Left ventricle myocardium inferior (tissue), 1 donor: Measurements from ENCODE around the gene DAND5. TPM values are rescaled to one million over a fixed set of nuclear protein-coding genes. Genes with fewer than 3 reads are reported as not detected.
A peak's percentile ranks its signal among the peaks of the same experiment; 100 is the strongest.
"Not testable (repeated sequence)": the region's sequence is repeated elsewhere in the genome, so short reads cannot be mapped to it uniquely, and the experiment has no call there.

ENCODE experiments used
- DNase-seq: peaks from one replicate; pipeline ENCODE4 v3.0.0-alpha.2; 2020
- H3K27ac ChIP-seq: fragments of 200-600 bp; replicated peaks from 2 replicates; pipeline ENCODE4 v1.8.0; 2021
- H3K27me3 ChIP-seq: fragments of 200-600 bp; 2 replicates; pipeline ENCODE4 v1.8.0; 2021; ENCODE audit warnings: low read depth
- H3K36me3 ChIP-seq: fragments of 200-600 bp; 2 replicates; pipeline ENCODE4 v1.8.0; 2021
- H3K4me1 ChIP-seq: fragments of 200-600 bp; 2 replicates; pipeline ENCODE4 v1.8.0; 2021
- H3K4me3 ChIP-seq: fragments of 200-600 bp; 2 replicates; pipeline ENCODE4 v1.8.0; 2021; ENCODE audit warnings: mild to moderate bottlenecking, moderate library complexity
- H3K9me3 ChIP-seq: fragments of 200-600 bp; replicated peaks from 2 replicates; pipeline ENCODE4 v1.8.0; 2021
- CTCF ChIP-seq: fragments of 200-600 bp; IDR thresholded peaks from 2 replicates; pipeline ENCODE4 v1.8.0; 2021; ENCODE audit warnings: antibody characterized with exemption, mild to moderate bottlenecking, borderline replicate concordance
- intact Hi-C: fragments of 100-400 bp; cut with micrococcal nuclease; formaldehyde crosslinking; loops from one replicate; pipeline ENCODE4 v1.11.0; 2022
- total RNA-seq: library from RNA; stranded (reverse); fragmentation: NEBNext Ultra II Directional; extraction: Animal tissue kit (Norgen Biotek cat#: 25700); gene quantifications from one replicate; pipeline ENCODE4 v1.2.1, GENCODE V29; 2021
- donor health status: DM: no; HTN: yes; CAD: no; lungs with severe emphysema.

Gene DAND5
- total RNA-seq, 1 donor from 2014 or later: 12.7 TPM

GRCh38 chr19:12967907-12968306 lies 1.5 kb upstream of the DAND5 start:
- intact Hi-C loops: no loop called here
- TF ChIP-seq CTCF: no peak
- Histone ChIP-seq H3K27me3 (no peaks in the 10 kb centered on the region), H3K27ac (no peak overlapping the region), H3K9me3 (no peaks in the 10 kb centered on the region), H3K4me1 (peaks cover 8% of the 10 kb centered on the region), H3K4me3 (no peak overlapping the region), H3K36me3 (no peaks in the 10 kb centered on the region)
- DNase-seq: no peak

GRCh38 chr19:12970070-12970820 lies 869 bp downstream of the DAND5 start:
- Histone ChIP-seq H3K27ac (peak overlapping the region; percentile 90), H3K4me1 (peaks cover 9% of the 10 kb centered on the region), H3K27me3 (no peaks in the 10 kb centered on the region), H3K4me3 (peak overlapping the region; percentile 50), H3K9me3 (no peaks in the 10 kb centered on the region), H3K36me3 (no peaks in the 10 kb centered on the region)
- no peak for DNase-seq
- intact Hi-C loops: loop anchor here (10.0 kb wide), 1 partner anchor 295 kb away; no protein-coding TSS in a partner anchor
- no peak for TF ChIP-seq CTCF

GRCh38 chr19:12973236-12973635 lies 3.9 kb downstream of the DAND5 start:
- H3K4me1 ChIP-seq: peaks cover 9% of the 10 kb centered on the region
- no peaks in the 10 kb centered on the region for H3K27me3 ChIP-seq
- H3K36me3 ChIP-seq: no peaks in the 10 kb centered on the region
- H3K4me3 ChIP-seq: no peak overlapping the region
- H3K9me3 ChIP-seq: no peaks in the 10 kb centered on the region
- DNase-seq: no peak
- H3K27ac ChIP-seq: no peak overlapping the region
- no peak for TF ChIP-seq CTCF
- intact Hi-C loops: loop anchor here (10.0 kb wide), 1 partner anchor 292 kb away; no protein-coding TSS in a partner anchor

GRCh38 chr19:12974301-12975220 lies 5.2 kb downstream of the DAND5 start:
- H3K27ac ChIP-seq: no peak overlapping the region
- H3K4me3 ChIP-seq: no peak overlapping the region
- no peaks in the 10 kb centered on the region for H3K36me3 ChIP-seq
- no peak for DNase-seq
- H3K9me3 ChIP-seq: no peaks in the 10 kb centered on the region
- intact Hi-C loops: loop anchor here (10.0 kb wide), 1 partner anchor 290 kb away; no protein-coding TSS in a partner anchor
- no peak for TF ChIP-seq CTCF
- H3K4me1 ChIP-seq: peaks cover 9% of the 10 kb centered on the region
- H3K27me3 ChIP-seq: no peaks in the 10 kb centered on the region

- DNase-seq: no peak
- Histone ChIP-seq H3K4me1 (peaks cover 9% of the 10 kb centered on the region), H3K27me3 (no peaks in the 10 kb centered on the region), H3K36me3 (no peaks in the 10 kb centered on the region), H3K9me3 (no peaks in the 10 kb centered on the region), H3K4me3 (no peak overlapping the region), H3K27ac (no peak overlapping the region)
- no peak for TF ChIP-seq CTCF
- intact Hi-C loops: loop anchor here (10.0 kb wide), 1 partner anchor 290 kb away; no protein-coding TSS in a partner anchor
These were observed 5.9 kb downstream of the DAND5 start for GRCh38 chr19:12975221-12975741.

GRCh38 chr19:12976109-12976508 lies 6.7 kb downstream of the DAND5 start:
- intact Hi-C loops: loop anchor here (10.0 kb wide), 1 partner anchor 289 kb away; no protein-coding TSS in a partner anchor
- not testable (repeated sequence) for H3K36me3 ChIP-seq, H3K27ac ChIP-seq, DNase-seq, H3K9me3 ChIP-seq, H3K4me1 ChIP-seq, H3K4me3 ChIP-seq, H3K27me3 ChIP-seq
